ENCODE data around the gene PRODH. TPM values are rescaled to one million over a fixed set of nuclear protein-coding genes. Genes with fewer than 3 reads are reported as not detected.
"Not testable (repeated sequence)": the region's sequence is repeated elsewhere in the genome, so short reads cannot be mapped to it uniquely, and the experiment has no call there.

PRODH gene
- total RNA-seq, 2 experiments from 2014 or later, result 0.06 TPM; not detected in 1

DNA sequence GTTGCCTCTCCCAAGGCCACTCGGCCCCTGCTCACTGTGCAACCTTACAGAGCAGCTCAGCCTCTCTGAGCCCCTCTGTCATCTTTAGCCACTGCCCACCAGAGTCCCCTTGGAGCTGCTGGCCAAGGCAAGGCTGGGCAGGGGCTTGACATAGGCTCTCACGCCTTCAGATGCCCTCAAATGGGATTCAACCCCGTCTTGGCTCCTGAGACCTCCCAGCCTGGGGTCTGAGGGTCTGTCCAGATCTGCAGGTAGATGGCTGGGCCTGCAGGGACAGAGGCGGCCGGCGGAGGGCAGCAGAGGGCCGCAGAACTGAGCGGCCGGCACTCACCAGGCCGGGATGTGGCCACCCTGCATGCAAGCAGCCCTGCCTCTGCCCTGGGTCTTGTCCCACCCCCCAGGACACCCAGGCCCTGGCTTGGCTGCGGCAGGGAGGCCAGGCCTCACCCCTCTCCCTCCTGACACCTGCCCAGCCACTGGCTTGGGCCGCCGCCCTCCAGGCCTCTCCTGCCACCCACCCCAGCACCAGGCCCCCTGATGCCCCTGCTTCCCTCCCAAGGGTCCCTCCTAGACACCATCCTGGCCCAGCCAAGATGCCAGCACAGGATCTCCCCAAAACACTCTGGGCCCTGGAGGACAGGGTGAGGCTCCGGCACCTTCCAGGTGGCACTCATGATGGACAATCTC, 18.4 kb upstream of the PRODH start:
- H3K4me3 Mint-ChIP-seq, POLR2A ChIA-PET, H3K27me3 Mint-ChIP-seq, H3K27ac Mint-ChIP-seq, H3K4me1 Mint-ChIP-seq, H3K36me3 Mint-ChIP-seq, H3K9me3 Mint-ChIP-seq: not testable (repeated sequence)
- peak; percentile 73 for ATAC-seq (ENCODE audit: low read depth)
- DNase-seq, result peak; percentile 79

DNA sequence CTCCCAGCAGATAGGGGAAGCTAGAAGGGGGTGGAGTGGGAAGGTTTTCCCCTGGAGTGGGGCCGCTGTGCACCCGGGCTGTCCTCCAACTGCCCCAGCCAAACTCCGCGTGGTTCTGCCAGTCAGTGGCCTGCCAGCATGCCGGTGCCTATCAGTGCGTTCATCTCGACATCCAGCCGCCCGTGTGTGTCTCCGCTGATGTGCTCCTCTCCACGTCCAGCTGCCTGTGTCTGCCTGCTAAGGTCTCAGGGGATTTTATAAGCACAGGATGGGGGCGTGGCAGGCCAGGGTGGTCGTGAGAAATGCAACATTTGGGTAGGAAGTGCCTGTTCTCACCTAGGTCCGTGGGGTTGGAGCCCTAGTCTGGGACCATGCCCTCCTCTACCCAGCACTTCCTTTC, 17.0 kb upstream of the PRODH start:
- H3K27me3 Mint-ChIP-seq; H3K36me3 Mint-ChIP-seq; H3K9me3 Mint-ChIP-seq; DNase-seq; H3K4me3 Mint-ChIP-seq; POLR2A ChIA-PET; ATAC-seq (ENCODE audit: low read depth); H3K27ac Mint-ChIP-seq; H3K4me1 Mint-ChIP-seq: not testable (repeated sequence)

DNA sequence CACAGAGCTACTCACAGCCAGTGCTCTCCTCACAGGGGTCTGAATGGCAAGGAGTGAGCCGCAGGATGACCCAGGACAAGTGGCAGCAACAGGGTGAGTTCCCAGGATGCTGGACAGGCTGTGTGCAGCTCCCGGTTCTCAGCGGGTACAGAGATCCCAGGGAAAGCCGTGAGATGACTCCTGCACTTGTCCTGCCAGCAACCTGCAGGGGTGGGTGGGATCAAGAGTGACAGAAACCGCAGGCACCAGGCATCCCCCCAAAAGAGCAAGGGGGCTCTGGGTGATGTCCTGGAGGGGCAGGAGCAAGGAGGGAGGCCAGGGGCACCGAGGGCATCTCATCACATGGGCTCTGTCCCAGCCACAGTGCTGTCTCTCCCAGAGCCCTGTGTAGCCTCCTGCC, 15.9 kb upstream of the PRODH start:
- H3K27me3 Mint-ChIP-seq, result peaks cover 13% of the 10 kb centered on the region
- no peaks in the 10 kb centered on the region for H3K9me3 Mint-ChIP-seq
- H3K27ac Mint-ChIP-seq, result no peak overlapping the region
- no peak for DNase-seq
- H3K4me3 Mint-ChIP-seq, result no peak overlapping the region
- no peak for ATAC-seq (ENCODE audit: low read depth)
- no peaks in the 10 kb centered on the region for H3K4me1 Mint-ChIP-seq
- H3K36me3 Mint-ChIP-seq, result no peaks in the 10 kb centered on the region
- POLR2A ChIA-PET, result no interaction called here

DNA sequence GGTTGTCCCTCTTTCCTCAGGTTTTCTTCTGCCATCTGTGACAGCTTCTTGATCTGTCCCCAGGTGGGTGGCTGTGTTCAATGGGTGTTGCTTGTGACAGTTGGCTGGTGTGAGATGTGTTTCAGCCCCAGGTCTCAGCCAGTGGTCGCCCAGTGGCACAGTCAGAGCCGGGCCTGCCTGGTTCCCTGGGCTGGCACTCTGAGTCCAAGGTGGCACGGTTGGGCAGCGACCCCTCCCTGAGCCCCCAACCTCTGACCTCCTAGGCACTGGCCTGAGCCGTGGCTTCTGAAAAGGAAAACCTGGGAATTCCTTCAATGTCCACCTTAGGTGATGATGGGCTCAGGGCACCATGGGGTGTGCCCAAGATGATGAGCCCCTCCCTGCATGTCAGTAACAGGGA, 14.0 kb upstream of the PRODH start:
- no peak for ATAC-seq (ENCODE audit: low read depth)
- Mint-ChIP-seq H3K36me3 (no peaks in the 10 kb centered on the region), H3K9me3 (no peaks in the 10 kb centered on the region), H3K4me3 (no peak overlapping the region), H3K27me3 (peaks cover 13% of the 10 kb centered on the region), H3K27ac (no peak overlapping the region), H3K4me1 (no peaks in the 10 kb centered on the region)
- no peak for DNase-seq
- POLR2A ChIA-PET, result no interaction called here

DNA sequence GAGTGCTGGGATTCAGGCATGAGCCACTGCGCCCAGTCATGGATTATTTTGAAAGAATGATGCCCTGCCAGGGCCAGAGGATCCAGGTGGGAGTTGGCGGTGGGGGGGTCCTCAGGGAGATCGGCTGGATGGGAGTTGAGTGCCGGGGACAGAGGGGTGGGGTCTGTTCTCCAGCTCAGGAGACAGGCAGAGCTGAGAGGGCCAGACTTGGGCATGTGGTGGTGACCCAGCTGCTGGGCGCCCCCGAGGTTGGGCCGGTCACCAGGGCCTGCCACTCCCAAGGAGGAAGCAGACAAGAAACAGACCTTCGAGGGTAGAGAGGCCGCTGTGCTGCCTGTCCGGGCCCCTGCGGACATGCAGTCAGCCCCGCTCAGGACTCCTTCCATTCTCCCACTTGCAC, 11.8 kb upstream of the PRODH start:
- ATAC-seq (ENCODE audit: low read depth) (no peak), DNase-seq (no peak)
- H3K27me3 Mint-ChIP-seq, result peaks cover 13% of the 10 kb centered on the region
- H3K27ac Mint-ChIP-seq, result no peak overlapping the region
- no peaks in the 10 kb centered on the region for H3K9me3 Mint-ChIP-seq
- no peaks in the 10 kb centered on the region for H3K4me1 Mint-ChIP-seq
- POLR2A ChIA-PET, result no interaction called here
- H3K36me3 Mint-ChIP-seq, result no peaks in the 10 kb centered on the region
- no peak overlapping the region for H3K4me3 Mint-ChIP-seq

DNA sequence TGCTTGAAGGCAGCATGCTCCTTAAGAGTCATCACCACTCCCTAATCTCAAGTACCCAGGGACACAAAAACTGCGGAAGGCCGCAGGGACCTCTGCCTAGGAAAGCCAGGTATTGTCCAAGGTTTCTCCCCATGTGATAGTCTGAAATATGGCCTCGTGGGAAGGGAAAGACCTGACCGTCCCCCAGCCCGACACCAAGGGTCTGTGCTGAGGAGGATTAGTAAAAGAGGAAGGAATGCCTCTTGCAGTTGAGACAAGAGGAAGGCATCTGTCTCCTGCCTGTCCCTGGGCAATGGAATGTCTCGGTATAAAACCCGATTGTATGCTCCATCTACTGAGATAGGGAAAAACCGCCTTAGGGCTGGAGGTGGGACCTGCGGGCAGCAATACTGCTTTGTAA, 11.0 kb upstream of the PRODH start:
- H3K36me3 Mint-ChIP-seq; DNase-seq; H3K9me3 Mint-ChIP-seq; H3K4me3 Mint-ChIP-seq; ATAC-seq (ENCODE audit: low read depth); H3K4me1 Mint-ChIP-seq; POLR2A ChIA-PET; H3K27ac Mint-ChIP-seq: not testable (repeated sequence)
- H3K27me3 Mint-ChIP-seq, result peaks cover 13% of the 10 kb centered on the region

DNA sequence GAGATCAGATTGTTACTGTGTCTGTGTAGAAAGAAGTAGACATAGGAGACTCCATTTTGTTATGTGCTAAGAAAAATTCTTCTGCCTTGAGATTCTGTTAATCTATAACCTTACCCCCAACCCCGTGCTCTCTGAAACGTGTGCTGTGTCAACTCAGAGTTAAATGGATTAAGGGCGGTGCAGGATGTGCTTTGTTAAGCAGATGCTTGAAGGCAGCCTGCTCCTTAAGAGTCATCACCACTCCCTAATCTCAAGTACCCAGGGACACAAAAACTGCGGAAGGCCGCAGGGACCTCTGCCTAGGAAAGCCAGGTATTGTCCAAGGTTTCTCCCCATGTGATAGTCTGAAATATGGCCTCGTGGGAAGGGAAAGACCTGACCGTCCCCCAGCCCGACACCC, 2.6 kb upstream of the PRODH start:
- H3K9me3 Mint-ChIP-seq; H3K36me3 Mint-ChIP-seq; H3K27ac Mint-ChIP-seq; POLR2A ChIA-PET; DNase-seq; H3K4me3 Mint-ChIP-seq; H3K27me3 Mint-ChIP-seq; ATAC-seq (ENCODE audit: low read depth); H3K4me1 Mint-ChIP-seq: not testable (repeated sequence)

DNA sequence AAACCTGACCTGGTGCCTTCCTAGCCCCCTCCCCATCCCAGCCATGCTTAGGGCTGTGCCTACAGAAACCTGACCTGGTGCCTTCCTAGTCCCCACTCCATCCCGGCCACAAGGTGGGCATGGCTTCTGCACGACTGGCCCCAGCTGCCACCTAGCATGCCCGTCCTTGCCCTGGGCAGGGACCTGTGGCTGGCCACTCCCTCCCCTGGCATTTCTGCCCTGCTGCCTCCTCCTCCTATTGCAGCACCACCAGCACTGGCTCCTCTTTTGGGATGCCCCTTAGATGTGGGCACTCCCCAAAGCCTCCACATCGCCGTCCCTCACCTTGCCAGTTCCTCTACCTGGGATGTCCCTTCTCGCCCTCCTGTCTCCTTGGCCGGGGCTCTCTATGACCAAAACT, 1.4 kb downstream of the PRODH start:
- H3K4me3 Mint-ChIP-seq; ATAC-seq (ENCODE audit: low read depth); DNase-seq; H3K27me3 Mint-ChIP-seq; H3K9me3 Mint-ChIP-seq; H3K27ac Mint-ChIP-seq; H3K4me1 Mint-ChIP-seq; POLR2A ChIA-PET; H3K36me3 Mint-ChIP-seq: not testable (repeated sequence)

DNA sequence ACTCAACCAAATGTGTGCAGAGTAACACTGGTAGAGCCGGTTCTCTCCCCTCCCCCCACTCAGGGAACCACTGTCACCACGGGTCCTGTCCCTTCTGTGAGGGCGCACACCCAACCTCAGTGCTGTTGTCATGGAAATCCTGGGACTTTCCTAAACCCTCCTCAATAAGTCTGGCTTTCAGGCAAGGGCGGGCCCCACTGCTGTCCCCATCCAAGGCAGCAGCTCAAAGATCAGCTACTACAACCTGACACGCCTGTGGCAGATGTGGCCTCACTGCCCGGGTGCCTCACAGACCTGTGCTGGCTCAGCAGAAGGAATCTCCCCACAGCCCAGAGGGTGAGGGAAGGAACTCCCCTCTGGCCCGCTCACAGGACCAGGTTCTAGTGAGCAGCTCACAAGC, 2.2 kb downstream of the PRODH start:
- no peak for ATAC-seq (ENCODE audit: low read depth)

DNA sequence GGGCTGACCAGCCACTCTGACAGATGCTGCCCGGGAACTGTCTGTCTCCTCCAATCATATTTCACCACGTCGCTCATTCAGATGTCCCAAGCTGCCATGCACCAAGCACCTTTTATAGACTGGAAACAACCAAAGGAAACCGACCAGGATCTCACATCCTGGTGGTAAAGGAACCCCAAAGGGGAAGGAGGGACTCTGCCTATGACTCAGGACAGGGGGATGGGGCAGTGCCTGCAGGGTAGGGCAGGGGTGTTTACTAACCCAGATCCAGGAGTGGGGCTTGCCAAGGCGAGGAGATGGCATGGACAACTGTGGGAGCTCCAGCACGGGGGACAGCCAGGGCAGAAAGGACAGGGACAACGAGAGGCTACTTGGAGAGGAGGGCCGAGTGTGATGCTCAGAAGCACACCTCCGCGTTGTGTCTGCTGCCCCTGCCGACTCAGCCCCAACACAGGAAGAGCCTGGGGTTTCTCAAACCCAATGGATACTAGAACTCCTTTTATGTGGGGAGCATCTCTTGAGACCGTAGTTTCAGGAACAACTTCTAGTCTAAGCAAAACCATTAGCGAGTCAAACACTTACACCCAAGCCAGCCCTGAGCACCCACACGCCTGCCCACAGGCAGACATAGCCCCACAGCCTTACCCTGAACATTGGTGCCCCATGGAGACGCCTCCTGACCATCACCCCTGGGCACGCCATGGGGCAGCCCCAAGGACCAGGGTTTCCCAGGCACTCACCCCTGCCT, 4.0 kb downstream of the PRODH start:
- no peaks in the 10 kb centered on the region for H3K9me3 Mint-ChIP-seq
- no peaks in the 10 kb centered on the region for H3K36me3 Mint-ChIP-seq
- POLR2A ChIA-PET, result no interaction called here
- H3K27me3 Mint-ChIP-seq, result no peaks in the 10 kb centered on the region
- H3K27ac Mint-ChIP-seq, result no peak overlapping the region
- DNase-seq, result no peak
- no peak for ATAC-seq (ENCODE audit: low read depth)
- no peaks in the 10 kb centered on the region for H3K4me1 Mint-ChIP-seq
- no peak overlapping the region for H3K4me3 Mint-ChIP-seq

More for the DNA sequence above, 2.2 kb downstream of the PRODH start:
- Mint-ChIP-seq H3K9me3 (no peaks in the 10 kb centered on the region), H3K27me3 (no peaks in the 10 kb centered on the region), H3K4me1 (no peaks in the 10 kb centered on the region), H3K4me3 (no peak overlapping the region), H3K36me3 (no peaks in the 10 kb centered on the region), H3K27ac (no peak overlapping the region)
- POLR2A ChIA-PET, result no interaction called here
- no peak for DNase-seq

DNA sequence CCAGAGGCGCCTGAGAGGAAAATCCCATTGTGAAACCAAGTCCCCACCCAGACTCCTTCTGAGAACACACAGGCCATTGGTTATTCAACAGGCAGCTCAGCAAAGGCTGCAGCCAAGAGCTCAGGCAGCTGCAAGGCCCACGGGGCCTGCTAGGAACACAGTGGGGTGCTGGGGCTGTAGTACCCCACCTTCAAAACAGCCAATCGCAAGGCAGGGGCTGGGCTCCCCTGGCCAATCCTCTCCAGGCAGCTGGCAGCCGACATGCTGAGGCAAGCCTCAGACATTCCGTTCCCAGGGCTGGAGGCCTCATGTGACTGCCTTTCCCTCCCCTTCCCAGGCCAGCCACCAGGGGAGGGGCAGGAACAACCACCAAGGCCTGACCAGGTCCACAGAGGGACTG, 6.6 kb downstream of the PRODH start:
- Mint-ChIP-seq H3K27ac (no peak overlapping the region), H3K36me3 (no peaks in the 10 kb centered on the region), H3K4me1 (no peaks in the 10 kb centered on the region), H3K27me3 (no peaks in the 10 kb centered on the region), H3K9me3 (no peaks in the 10 kb centered on the region), H3K4me3 (no peak overlapping the region)
- POLR2A ChIA-PET, result no interaction called here
- ATAC-seq (ENCODE audit: low read depth) (no peak), DNase-seq (no peak)

DNA sequence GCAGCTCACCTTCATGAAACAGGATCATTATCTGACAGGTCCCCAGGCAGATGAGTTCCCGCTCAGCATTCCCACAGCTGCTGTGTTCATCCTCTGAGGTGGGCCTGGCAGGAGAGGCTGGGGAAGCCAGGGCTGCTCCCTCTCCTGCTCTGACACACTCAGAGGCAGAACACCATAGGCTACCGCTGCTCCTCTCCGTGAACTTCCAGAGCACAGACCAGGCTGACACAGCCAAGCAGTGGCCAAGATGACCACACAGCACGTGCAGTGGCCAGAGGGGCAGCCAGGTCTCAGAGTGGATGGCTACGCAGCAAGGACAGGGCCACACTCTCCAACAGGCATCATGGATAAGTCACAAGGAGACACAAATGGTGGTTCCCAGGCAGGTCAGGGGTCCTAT, 8.5 kb downstream of the PRODH start:
- Mint-ChIP-seq H3K9me3 (no peaks in the 10 kb centered on the region), H3K4me3 (no peak overlapping the region), H3K27ac (no peak overlapping the region), H3K36me3 (no peaks in the 10 kb centered on the region), H3K4me1 (no peaks in the 10 kb centered on the region), H3K27me3 (no peaks in the 10 kb centered on the region)
- DNase-seq (no peak), ATAC-seq (ENCODE audit: low read depth) (no peak)
- POLR2A ChIA-PET, result no interaction called here

DNA sequence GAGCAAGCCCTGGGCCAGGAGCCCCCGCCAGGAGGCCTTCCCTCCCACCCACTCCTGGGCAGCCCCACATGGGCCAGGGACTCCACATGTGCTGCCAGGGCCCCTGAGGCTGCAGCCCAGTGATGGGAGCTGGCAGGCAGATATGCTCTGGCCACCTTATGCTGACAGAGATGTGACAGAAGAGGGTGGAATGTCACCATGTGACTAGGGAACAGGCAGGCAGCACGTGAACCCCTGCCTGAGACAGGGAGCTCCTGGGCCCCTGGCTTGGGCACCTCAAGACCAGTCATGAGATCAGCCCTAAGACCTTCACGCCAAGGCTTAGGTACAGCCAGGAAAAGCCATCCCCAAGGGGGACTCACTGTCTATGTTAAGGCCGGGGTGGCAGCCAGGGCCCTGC, 9.1 kb downstream of the PRODH start:
- Mint-ChIP-seq H3K9me3 (no peaks in the 10 kb centered on the region), H3K4me3 (no peak overlapping the region), H3K36me3 (no peaks in the 10 kb centered on the region), H3K27me3 (no peaks in the 10 kb centered on the region), H3K27ac (no peak overlapping the region), H3K4me1 (no peaks in the 10 kb centered on the region)
- ATAC-seq (ENCODE audit: low read depth) (no peak), DNase-seq (no peak)
- POLR2A ChIA-PET, result no interaction called here

DNA sequence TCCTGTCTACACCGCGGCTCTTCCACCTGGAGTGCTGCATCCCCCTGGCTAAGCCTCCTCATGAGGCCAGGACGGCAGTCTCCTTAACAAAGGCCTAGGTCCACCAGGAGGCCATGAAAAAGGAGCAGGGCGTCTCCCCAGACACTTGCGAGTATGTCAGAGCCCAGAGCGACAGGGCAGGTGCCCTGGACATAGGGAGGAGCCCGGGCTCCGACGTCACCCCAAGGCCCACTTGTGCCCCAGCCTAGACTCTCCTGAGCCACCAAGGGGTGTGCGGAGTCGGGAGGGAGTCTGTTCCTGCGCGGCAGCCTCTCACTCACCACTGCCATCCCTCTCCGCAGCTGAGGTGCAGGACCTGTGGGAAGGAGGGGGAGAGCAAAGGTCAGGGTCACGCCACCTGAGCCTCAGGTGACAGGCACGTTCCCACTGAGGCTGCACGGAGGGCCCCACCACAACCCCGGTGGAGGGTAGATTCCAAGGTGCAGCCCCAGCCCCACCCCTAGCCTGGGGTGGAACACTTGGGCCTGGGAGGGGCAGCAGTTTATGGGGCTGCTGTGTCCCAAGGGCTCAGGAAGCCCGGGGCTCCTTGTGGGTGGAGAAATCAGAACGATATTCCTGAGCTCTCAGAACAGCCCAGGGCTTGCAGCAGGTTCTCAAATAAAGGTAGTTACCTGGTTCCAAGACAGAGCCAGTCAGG, 10.6 kb downstream of the PRODH start:
- no peak overlapping the region for H3K4me3 Mint-ChIP-seq
- DNase-seq (no peak), ATAC-seq (ENCODE audit: low read depth) (no peak)
- H3K36me3 Mint-ChIP-seq, result no peaks in the 10 kb centered on the region
- POLR2A ChIA-PET, result no interaction called here
- H3K4me1 Mint-ChIP-seq, result no peaks in the 10 kb centered on the region
- H3K9me3 Mint-ChIP-seq, result no peaks in the 10 kb centered on the region
- no peaks in the 10 kb centered on the region for H3K27me3 Mint-ChIP-seq
- no peak overlapping the region for H3K27ac Mint-ChIP-seq
